T1000 (cell line): ENCODE data around the gene CD300A.
"Not testable (repeated sequence)": the region's sequence is repeated elsewhere in the genome, so short reads cannot be mapped to it uniquely, and the experiment has no call there.

Source experiments
- DNase-seq: peaks from one replicate; lab custom pipeline; 2025; ENCODE audit warnings: mixed read lengths; lab: John Stamatoyannopoulos, UW

CD300A gene

GRCh38 chr17:74518413-74518981 is 52.1 kb downstream of the CD300A start:
- not testable (repeated sequence) for DNase-seq

- DNase-seq, result no peak
Observed at GRCh38 chr17:74520016-74520434, 53.6 kb downstream of the CD300A start.

- no peak for DNase-seq
Observed at GRCh38 chr17:74520790-74521480, 54.5 kb downstream of the CD300A start.

DNA sequence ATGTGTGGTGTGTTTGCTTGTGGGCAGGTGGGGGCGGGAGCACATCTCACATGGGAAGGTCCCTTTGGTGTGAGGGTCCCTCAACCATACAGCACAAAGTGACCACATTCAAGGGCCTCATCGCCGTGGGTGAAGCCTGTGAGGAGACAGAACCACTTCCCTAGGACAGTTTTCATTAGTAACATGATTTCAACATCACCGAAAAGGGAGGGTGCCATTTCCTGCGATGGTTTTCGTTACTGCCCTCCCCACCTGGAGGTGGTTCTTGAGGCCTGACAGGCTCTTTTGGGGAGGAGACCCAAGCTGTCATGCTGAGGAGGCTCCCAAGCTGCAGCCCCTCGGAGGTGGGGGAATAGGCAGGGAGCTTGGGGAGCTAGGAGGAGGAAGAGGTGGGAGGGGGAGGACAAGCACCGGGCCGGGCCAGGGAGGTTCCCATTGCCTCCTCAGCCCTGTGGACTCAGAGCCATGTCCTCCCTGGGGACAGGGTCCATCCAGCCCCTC is 55.3 kb downstream of the CD300A start:
- no peak for DNase-seq

- DNase-seq, result no peak
Observed at GRCh38 chr17:74522381-74523105, 56.1 kb downstream of the CD300A start.

DNA sequence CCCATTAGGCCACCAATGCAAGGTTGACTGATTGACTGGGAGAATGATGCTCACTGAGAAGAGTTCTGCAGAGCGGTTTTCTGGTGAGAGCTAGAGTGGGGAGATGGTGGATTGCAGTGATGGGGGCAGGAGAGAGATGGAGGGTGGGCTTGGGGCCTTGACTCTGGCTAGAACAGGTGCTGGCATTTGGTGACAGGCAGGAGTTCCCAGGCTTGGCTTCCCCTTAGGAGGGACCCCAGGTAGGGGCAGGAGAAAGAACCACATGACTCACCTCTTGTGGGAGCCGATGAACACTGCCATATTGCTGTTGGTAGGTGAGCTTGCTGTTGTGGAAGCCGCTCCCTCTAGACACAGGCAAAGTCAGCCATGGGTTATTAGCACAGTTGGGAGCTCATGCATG is 56.9 kb downstream of the CD300A start:
- no peak for DNase-seq

DNA sequence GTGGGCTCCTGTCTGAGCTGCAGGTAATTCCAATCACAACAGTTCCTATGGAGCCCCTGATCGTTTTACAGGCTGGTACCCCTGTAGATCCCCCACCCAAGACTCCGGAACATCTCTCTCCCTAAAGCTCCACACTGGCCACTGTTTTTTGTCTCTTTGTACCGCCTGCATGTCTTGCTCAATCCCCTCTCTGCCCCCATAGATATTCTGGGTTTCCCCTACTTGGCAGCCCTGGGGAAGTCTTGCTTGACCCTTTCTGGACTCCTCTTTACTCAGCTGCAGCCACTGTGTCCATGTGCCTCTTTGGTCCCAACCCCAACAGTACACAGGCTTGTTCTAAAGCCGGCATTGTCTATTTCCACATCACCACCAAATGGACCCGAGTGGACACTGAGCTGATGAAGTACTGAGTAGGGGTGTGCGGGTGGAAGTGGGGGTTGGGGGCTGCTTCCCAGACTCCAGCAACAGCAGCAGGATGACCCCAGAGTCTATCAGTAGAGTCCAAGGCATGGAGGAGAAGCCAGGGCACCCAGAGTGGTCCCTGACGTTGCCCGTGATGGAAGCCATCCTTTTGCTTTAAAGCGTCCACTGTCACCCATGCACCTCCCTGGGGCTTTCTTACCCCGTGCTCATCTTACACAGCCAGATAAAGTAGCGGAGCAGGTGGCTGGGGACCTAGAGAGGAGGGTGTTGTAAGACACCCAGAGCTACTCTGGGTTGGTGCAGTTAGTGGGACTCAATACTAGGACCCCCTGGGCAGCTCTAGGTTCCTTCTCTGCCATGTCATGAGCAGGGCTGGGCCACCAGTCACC is 58.4 kb downstream of the CD300A start:
- DNase-seq, result no peak

- no peak for DNase-seq
Observed at GRCh38 chr17:74525465-74525725, 59.0 kb downstream of the CD300A start.

DNA sequence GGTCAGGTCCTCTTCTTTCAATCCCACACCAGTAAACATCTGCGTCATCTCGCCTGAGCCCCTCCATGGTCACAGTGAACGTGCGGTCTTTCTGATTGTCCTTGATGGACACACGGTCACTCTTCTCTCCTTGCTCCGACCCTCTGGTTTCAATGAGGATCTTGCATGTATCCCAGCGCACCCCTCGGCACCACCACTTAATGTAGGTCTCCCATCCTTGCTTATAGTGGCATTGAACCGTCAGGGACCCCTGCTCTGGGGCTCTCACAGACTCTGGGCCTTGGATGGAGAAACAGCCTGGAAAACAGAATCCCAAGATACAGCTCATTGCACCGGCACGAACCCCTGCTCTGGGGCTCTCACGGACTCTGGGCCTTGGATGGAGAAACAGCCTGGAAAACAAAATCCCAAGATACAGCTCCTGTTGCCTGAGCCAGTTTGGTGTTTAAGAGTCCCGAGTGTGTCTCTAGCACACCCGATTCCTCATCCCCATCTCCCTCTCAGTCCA is 59.4 kb downstream of the CD300A start:
- no peak for DNase-seq

DNA sequence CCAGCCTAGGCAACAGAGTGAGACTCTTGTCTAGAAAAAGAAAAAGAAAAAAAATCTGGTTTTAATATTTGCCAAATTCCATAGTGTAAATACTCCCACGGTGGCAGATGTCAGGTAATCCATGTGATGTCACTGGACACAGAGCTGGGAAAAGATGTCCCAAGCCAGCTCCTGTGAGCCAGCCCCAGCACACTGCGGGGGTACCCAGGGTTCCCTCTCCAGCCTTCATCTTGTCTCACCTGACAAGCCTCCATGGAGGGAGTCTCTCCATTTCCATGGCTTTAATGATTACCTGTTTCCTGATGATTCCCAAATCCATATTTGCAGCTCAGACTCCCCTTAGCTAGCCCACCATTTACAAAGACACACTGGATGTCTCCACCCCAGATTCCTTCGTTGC is 60.2 kb downstream of the CD300A start:
- DNase-seq, result no peak

- DNase-seq, result no peak
Observed at GRCh38 chr17:74527081-74527480, 60.6 kb downstream of the CD300A start.

- DNase-seq, result no peak
Observed at GRCh38 chr17:74527756-74528155, 61.3 kb downstream of the CD300A start.

DNA sequence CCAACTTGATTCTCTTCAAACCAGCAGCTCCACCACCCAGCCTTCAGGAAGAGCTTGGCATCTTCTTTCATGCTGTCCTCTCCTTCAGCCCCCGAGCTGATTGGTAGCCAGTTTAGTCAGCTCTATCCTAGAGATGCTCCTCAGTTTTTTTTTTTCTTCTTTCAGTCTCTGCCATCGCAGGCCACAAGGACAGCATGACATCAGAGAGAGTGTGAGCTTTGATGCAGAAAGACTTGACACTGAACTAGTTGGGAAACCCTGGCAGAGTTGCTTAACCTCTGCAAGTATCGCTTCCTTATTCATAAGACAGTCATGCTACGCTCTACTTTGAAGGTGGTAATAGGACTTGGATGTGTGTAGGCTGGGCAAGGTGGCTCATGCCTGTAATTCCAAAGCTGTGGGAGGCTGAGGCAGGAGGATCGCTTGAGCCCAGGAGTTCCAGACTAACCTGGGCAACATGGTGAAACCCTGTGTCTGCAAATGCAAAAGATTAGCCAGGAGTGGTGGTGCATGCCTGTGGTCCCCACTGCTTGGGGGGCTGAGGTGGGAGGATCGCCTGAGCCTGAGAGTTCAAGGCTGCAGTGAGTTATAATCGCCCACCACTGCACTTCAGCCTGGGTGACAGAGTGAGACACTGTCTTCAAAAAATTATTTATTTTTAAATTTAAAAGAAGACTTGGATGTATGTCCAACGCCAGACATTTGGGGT is 62.2 kb downstream of the CD300A start:
- DNase-seq, result no peak

DNA sequence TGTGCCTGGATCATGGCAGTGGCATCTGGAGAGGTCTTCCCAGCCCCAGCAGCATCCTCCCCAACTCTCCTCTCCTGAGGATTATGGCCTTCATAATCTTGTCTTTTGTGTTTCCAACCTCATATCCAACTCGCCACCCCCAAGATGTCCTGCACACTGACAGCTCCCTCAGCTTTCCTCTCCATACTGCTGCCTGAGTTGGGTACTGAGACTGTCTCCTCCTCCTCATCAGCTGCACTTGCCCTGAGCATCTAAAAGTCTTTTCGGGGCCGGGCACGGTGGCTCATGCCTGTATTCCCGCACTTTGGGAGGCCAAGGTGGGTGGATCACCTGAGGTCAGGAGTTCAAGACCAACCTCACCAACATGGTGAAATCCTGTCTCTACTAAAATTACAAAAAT is 62.8 kb downstream of the CD300A start:
- DNase-seq, result no peak

DNA sequence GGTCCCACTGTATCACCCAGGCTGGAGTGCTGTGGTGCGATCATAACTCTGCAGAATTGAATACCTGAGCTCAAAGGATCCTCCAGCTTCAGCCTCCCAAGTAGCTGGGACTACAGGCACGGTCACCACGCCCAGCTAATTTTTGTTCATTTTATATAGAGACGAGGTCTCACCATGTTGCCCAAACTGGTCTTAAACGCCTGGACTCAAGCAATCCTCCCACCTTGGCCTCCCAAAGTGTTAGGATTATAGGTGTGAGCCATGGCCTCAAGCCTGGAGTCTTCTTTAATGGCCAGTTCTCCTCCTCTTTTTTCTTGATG is 64.4 kb downstream of the CD300A start:
- DNase-seq, result no peak

- DNase-seq, result no peak
Observed at GRCh38 chr17:74531231-74531761, 64.9 kb downstream of the CD300A start, which contains the start of gene CD300LB. Gene CD300LB (minus strand): TSS chr17:74531475. CDS start chr17:74531350, 125 bp downstream.

GRCh38 chr17:74532115-74532514 is 65.7 kb downstream of the CD300A start:
- DNase-seq, result no peak
